ENCODE data around the gene SLC44A2. TPM values are rescaled to one million over a fixed set of nuclear protein-coding genes. Genes with fewer than 3 reads are reported as not detected.

The SLC44A2 gene
- total and polyA plus RNA-seq, 10 of the 15 experiments (the other 5 are each of a cell fraction or from before 2014, with no cell fraction given): 3.0 to 51.3 (median 26.8) TPM

DNA sequence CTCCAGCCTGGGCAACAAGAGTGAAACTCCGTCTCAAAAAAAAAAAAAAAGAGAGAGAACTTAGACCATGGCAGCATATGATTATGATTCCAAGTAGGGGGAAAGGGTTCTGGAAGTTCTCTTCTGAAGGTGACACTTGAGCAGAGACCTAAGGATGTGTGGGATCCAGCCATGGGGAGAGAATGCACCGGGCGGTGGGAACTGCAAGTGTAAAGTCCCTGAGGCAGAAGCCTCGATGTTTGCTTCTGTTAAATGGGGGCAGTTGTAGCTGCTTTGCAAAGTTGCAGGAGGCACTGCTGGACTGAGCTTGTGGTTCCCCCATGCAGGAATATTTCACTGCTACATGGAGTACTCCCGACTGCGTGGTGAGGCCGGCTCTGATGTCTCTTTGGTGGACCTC, 9.1 kb downstream of the SLC44A2 start:
- no peak overlapping the region for H3K9ac ChIP-seq (ENCODE audit: control insufficient read depth, insufficient read depth, low read length)
- SMC1A ChIA-PET (ENCODE audit: uncharacterized antibody, unreplicated experiment): no interaction called here
- H3K4me2 ChIP-seq (ENCODE audit: control insufficient read depth, insufficient read depth): no peak overlapping the region
- no TSS peak for BruUV-seq (replicated peaks)
- H2AFZ ChIP-seq (ENCODE audit: control insufficient read depth, low read depth, low read length): no peak overlapping the region
- no peaks in the 10 kb centered on the region for H3K27me3 ChIP-seq (replicated peaks in 1 of 2; ENCODE audit: control insufficient read depth in 2 of 2, insufficient read depth in 2 of 2, low read length in 1 of 2)
- no peaks in the 10 kb centered on the region for H4K20me1 ChIP-seq (ENCODE audit: control insufficient read depth, insufficient read depth)
- intact Hi-C loops (cut with micrococcal nuclease; ENCODE audit: unreplicated experiment): no loop called here
- FAIRE-seq (no peak), ATAC-seq (no peak), DNase-seq (ENCODE audit: low read depth, low spot score) (no peak)
- no peak overlapping the region for H3K4me3 ChIP-seq
- POLR2A ChIA-PET: no interaction called here
- in situ Hi-C loops (cut with MboI): no loop called here
- no peak overlapping the region for H3K27ac ChIP-seq (ENCODE audit: control insufficient read depth, insufficient read depth)
- H3K4me1 ChIP-seq (ENCODE audit: control insufficient read depth, insufficient read depth, low read length): peaks cover 4% of the 10 kb centered on the region
- H3K9me3 ChIP-seq (replicated peaks; ENCODE audit: control insufficient read depth, insufficient read depth, low read length): no peaks in the 10 kb centered on the region
- TF ChIP-seq HDAC6 (IDR thresholded peaks at IDR 0.05; ENCODE audit: unreplicated experiment): no peak
- TF ChIP-seq MYC (IDR thresholded peaks at IDR 0.05; ENCODE audit: insufficient read depth, insufficient read length, insufficient replicate concordance, low read length, severe bottlenecking): no peak
- no peak for TF ChIP-seq EED (IDR thresholded peaks at IDR 0.05; ENCODE audit: low read depth)
- TF ChIP-seq GABPA (IDR thresholded peaks at IDR 0.05; ENCODE audit: low read depth): no peak
- RAD21 ChIA-PET (ENCODE audit: unreplicated experiment): no interaction called here
- peaks cover 9 to 28% of the 10 kb centered on the region in 2 experiments; a peak in 3 of 4 replicates for H3K36me3 ChIP-seq (ENCODE audit: control insufficient read depth in 2 of 2, insufficient read depth in 2 of 2, low read length in 1 of 2)
- H3K79me2 ChIP-seq (ENCODE audit: control insufficient read depth, insufficient read depth, low read length): no peaks in the 10 kb centered on the region
- 83% methylated on average over 6 of the region's 7 CpGs for WGBS (ENCODE audit: insufficient coverage, insufficient replicate concordance, low lambda C conversion rate, missing lambda C conversion rate)
- CTCF ChIA-PET: interaction anchor here (1.5 to 3.0 kb wide), 2 partner anchors 10 to 53 kb away, joined by 3 to 7 read pairs; no protein-coding TSS in a partner anchor

DNA sequence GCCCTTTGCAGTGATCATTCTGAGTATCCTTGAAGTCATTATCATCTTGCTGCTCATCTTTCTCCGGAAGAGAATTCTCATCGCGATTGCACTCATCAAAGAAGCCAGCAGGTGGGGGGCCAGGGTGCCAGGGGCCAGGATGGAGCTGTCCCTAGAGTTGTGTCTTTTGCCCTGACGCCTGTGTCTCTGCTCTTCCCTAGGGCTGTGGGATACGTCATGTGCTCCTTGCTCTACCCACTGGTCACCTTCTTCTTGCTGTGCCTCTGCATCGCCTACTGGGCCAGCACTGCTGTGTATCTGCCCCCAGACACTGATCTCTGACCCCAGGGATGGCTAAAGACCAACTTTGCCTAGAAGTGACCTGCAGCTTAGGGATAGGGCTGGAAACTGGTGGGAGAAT, 9.6 kb downstream of the SLC44A2 start:
- Histone ChIP-seq H3K4me2 (ENCODE audit: control insufficient read depth, insufficient read depth) (no peak overlapping the region), H3K36me3 (ENCODE audit: control insufficient read depth in 2 of 2, insufficient read depth in 2 of 2, low read length in 1 of 2) (peaks cover 9 to 28% of the 10 kb centered on the region in 2 experiments; a peak in 3 of 4 replicates), H3K79me2 (ENCODE audit: control insufficient read depth, insufficient read depth, low read length) (no peaks in the 10 kb centered on the region), H3K9me3 (replicated peaks; ENCODE audit: control insufficient read depth, insufficient read depth, low read length) (no peaks in the 10 kb centered on the region), H3K4me3 (no peak overlapping the region), H3K9ac (ENCODE audit: control insufficient read depth, insufficient read depth, low read length) (no peak overlapping the region), H3K4me1 (ENCODE audit: control insufficient read depth, insufficient read depth, low read length) (peaks cover 6% of the 10 kb centered on the region), H2AFZ (ENCODE audit: control insufficient read depth, low read depth, low read length) (no peak overlapping the region), H3K27ac (ENCODE audit: control insufficient read depth, insufficient read depth) (no peak overlapping the region), H4K20me1 (ENCODE audit: control insufficient read depth, insufficient read depth) (no peaks in the 10 kb centered on the region), H3K27me3 (replicated peaks in 1 of 2; ENCODE audit: control insufficient read depth in 2 of 2, insufficient read depth in 2 of 2, low read length in 1 of 2) (no peaks in the 10 kb centered on the region)
- TF ChIP-seq CREB1 (IDR thresholded peaks at IDR 0.05; ENCODE audit: low read depth) (no peak), POLR2AphosphoS5 (IDR thresholded peaks at IDR 0.05; ENCODE audit: low read length) (no peak)
- ChIA-PET POLR2A (no interaction called here), RAD21 (ENCODE audit: unreplicated experiment) (no interaction called here), CTCF (interaction anchor here (1.5 to 3.0 kb wide), 2 partner anchors 9 to 54 kb away, joined by 3 to 7 read pairs; no protein-coding TSS in a partner anchor), SMC1A (ENCODE audit: uncharacterized antibody, unreplicated experiment) (interaction anchor here (1.1 kb wide), 1 partner anchor 52 kb away, joined by 4 read pairs; no protein-coding TSS in a partner anchor)
- intact Hi-C loops (cut with micrococcal nuclease; ENCODE audit: unreplicated experiment): no loop called here
- ATAC-seq (no peak), FAIRE-seq (no peak), DNase-seq (ENCODE audit: low read depth, low spot score) (no peak)
- in situ Hi-C loops (cut with MboI): no loop called here
- no TSS peak for BruUV-seq (replicated peaks)
- WGBS (ENCODE audit: insufficient coverage, insufficient replicate concordance, low lambda C conversion rate, missing lambda C conversion rate): 88% methylated on average over 5 of the region's 6 CpGs
